C4-2B (cell line): ENCODE results near the gene KCNN2.

Experiments used
- H3K27ac ChIP-seq: fragments of 450-650 bp; 2 replicates; pipeline ENCODE4 v1.5.1; 2017
- CTCF ChIP-seq: fragments of 450-650 bp; conservative IDR thresholded peaks from 2 replicates; pipeline ENCODE4 v1.5.1; 2017; ENCODE audit warnings: mild to moderate bottlenecking
- ZFX ChIP-seq: fragments of 450-650 bp; IDR thresholded peaks from 2 replicates; pipeline ENCODE4 v1.6.1; 2017

The KCNN2 gene

GRCh38 chr5:114361724-114362196, at the start of gene KCNN2:
Gene KCNN2, plus strand, starts transcription at chr5:114362070. Its CDS starts 70 bp downstream, at chr5:114362140.
- TF ChIP-seq CTCF: no peak
- no peak for TF ChIP-seq ZFX
- peak within 1 kb of the TSS; percentile 80 for H3K27ac ChIP-seq

DNA sequence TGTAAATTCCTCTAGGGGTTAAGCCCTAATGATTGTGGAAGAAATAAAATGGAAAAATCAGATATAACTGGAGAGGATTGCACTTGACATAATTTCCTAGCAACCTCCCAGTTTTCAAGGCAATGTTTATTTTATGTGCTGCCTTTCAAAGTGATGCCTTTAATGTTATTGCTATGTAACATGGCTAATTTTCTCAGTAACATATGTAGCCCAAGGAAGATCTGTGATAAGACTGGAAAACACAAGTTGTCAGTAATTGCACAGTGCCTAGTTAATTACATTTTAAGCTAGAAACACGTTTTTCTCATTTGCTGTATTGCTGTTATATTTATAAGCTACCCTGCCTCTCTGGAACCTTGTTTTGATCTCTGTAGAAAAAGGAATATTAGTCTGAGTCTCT, 49.2 kb upstream of the KCNN2 start:
- TF ChIP-seq CTCF (no peak), ZFX (no peak)
- H3K27ac ChIP-seq: no peak overlapping the region

- no peak overlapping the region for H3K27ac ChIP-seq
- TF ChIP-seq CTCF (no peak), ZFX (no peak)
Observed at GRCh38 chr5:114314061-114314460, 47.8 kb upstream of the KCNN2 start.

DNA sequence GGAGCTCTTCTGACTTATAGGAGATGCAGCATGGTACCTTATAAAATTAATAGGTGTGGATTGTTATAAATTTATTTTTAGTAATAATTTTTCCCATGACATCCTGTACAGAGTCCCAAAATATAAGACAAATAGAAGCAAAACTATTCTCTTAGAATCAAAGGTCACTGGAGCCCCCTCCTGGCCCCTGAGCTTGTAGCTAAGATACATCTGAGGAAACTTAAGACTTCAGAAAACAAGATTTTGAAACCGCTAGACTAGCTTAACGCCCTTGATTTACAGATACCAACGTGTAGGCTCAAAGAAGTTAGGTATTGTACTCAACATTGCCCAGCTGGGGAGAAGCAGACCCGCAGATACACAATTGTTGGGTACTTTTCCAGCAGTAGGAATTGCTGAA, 45.7 kb upstream of the KCNN2 start:
- H3K27ac ChIP-seq: no peak overlapping the region
- TF ChIP-seq CTCF (no peak; the same call in 1 of the 2 replicates), ZFX (no peak)

GRCh38 chr5:114317751-114318150, 44.1 kb upstream of the KCNN2 start:
- no peak overlapping the region for H3K27ac ChIP-seq
- no peak for TF ChIP-seq CTCF
- TF ChIP-seq ZFX: no peak

GRCh38 chr5:114319236-114319635, 42.6 kb upstream of the KCNN2 start:
- TF ChIP-seq ZFX: no peak
- TF ChIP-seq CTCF: no peak
- no peak overlapping the region for H3K27ac ChIP-seq

- TF ChIP-seq ZFX (no peak), CTCF (no peak)
- H3K27ac ChIP-seq: no peak overlapping the region
Observed at GRCh38 chr5:114319821-114320220, 42.0 kb upstream of the KCNN2 start.
